GM12864 (cell line): ENCODE data around the gene RTEL1.
"Not testable (repeated sequence)": the region's sequence is repeated elsewhere in the genome, so short reads cannot be mapped to it uniquely, and the experiment has no call there.

Experiments used
- DNase-seq: peaks from one replicate; pipeline ENCODE4 v3.0.0-alpha.2; 2011; ENCODE audit warnings: low read depth
- H3K4me3 ChIP-seq: 2 replicates; pipeline ENCODE4 v1.5.1; 2011; ENCODE audit warnings: mild to moderate bottlenecking, low read depth, low read length, control low read depth
- TF ChIP-seq, protein P1 (sequence below): IDR thresholded peaks from 2 replicates; pipeline ENCODE4 v1.5.1; 2011; ENCODE audit warnings: low read depth, mild to moderate bottlenecking, moderate library complexity, low read length, control low read depth, inconsistent platforms; ENCODE audit errors: missing control alignments

The RTEL1 gene

DNA sequence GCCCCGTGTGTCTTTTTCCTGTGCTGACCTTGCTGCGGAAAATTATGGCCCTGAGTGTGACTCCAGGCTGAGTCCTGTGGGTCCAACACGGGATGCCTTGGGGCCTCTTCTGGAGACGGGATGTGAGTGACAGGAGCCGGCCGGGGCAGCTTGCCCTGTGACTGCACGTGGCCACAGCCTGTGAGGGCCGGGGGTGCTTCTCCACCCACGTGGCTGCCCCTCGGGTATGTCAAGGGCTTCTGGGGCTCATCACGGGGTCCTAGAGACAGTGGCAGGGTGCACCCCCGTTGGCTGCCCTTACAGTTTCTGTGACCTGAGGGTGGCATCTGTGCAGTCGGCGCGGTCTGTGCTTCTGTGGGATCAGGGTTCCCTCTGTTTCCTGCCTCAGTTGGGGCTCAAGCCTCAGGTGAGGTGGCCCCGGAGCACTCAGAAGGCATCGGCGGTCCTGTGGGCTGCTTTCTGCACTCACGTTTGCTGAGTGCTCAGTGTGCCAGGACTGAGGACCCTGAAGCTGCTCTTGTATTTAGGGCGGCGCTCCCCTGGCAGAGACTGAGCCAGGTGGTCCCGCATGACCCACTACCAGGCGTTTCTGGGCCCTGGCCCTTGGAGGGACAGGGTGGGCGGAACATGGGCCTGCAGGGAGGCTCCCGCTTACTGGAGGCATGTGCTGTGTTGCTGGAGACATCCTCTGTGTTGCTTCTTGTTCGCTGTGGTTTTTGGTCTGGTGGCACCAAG is 5.4 kb downstream of the RTEL1 start:
- no peak overlapping the region for H3K4me3 ChIP-seq
- no peak for DNase-seq
- TF ChIP-seq, protein P1, sequence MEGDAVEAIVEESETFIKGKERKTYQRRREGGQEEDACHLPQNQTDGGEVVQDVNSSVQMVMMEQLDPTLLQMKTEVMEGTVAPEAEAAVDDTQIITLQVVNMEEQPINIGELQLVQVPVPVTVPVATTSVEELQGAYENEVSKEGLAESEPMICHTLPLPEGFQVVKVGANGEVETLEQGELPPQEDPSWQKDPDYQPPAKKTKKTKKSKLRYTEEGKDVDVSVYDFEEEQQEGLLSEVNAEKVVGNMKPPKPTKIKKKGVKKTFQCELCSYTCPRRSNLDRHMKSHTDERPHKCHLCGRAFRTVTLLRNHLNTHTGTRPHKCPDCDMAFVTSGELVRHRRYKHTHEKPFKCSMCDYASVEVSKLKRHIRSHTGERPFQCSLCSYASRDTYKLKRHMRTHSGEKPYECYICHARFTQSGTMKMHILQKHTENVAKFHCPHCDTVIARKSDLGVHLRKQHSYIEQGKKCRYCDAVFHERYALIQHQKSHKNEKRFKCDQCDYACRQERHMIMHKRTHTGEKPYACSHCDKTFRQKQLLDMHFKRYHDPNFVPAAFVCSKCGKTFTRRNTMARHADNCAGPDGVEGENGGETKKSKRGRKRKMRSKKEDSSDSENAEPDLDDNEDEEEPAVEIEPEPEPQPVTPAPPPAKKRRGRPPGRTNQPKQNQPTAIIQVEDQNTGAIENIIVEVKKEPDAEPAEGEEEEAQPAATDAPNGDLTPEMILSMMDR = no peak

DNA sequence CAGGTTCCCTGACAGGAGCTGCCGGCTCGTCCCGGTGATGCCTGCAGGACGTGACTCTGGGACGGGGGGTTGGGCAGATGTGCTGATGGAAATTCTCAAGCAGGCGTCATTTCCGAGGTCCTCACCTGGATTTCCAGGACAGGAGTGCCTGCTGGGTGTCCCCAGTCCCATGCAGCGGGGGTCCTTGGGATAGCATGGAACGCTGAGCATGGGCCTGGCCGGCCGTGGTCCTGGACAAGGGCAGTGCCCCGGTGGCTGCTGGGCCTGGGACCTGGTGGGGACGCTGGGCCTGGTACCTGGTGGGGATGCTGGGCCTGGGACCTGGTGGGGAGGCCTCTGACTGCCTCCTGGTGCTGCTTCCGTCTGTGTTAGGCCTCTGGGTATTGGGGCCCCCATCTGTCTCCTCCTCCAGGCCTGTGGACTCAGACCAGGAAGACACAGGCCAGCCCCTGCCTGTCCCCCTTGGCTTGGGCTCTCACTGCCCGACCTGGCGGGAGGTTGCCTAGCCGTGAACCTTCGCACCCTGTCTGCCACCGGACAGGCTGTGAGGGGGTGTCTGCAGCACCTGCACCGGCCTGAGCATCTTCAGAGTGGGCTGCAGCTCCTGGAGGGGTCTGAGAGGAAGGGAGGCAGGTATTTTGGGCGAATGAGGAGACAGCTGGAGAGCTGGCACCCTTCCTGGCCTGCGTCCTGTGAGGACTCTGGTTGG is 6.2 kb downstream of the RTEL1 start:
- TF ChIP-seq, protein P1 = no peak
- H3K4me3 ChIP-seq = no peak overlapping the region
- DNase-seq = no peak

DNA sequence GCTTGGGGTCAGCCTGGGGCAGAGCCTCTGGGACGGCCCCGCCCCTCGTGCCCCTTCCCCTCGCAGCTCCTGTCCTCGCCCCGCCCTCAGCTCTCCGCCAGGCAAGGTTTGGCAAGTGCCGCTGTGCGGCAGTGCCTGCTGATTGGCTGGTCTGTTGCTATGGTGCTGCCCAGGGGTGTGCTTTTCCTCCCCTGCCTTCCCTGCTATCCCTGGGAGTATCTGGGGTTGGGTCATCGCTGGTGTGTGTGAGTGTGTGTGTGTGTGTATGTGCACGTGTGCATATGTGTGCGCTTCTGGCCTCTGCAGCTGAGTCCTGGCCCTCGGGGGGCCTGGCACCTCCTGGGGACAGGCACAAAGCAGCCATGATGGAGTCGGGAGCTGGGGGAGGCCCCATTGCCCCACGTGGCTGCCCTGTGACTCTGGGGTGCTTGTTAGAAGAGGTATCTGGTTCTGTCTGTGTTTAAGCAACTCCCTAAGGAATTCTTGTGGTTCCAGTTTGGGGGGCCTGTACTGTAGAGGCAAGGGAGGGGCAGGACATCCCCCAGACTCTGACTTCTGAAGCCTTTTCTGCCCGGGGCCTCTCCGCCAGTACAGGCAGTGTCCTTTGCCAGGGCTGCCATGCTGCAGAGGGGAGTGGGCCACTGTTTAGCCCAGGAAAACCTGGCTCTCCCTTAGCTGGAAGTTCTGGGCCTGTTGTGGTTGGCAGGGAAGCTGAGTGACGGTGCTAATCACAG is 6.9 kb downstream of the RTEL1 start:
- H3K4me3 ChIP-seq = no peak overlapping the region
- DNase-seq = no peak
- TF ChIP-seq, protein P1 = no peak

DNA sequence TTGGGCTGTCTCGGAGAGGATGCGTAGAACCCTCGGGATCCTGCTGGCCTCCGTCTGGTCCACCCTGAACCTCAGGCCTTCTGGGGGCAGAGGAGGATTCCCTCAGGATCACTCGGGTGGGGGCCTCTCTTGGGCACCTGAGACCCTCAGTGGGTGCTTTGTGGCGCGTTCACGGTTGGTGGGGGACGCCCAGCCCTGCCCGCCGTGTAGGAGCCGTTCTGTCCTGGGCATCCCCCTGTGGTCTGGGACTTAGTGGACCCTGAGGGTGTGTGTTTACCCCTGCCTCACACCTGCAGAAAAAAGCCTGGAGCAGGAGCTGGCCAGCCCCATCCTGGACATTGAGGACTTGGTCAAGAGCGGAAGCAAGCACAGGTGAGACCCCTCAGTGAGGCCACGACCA is 7.6 kb downstream of the RTEL1 start:
- no peak for DNase-seq
- no peak overlapping the region for H3K4me3 ChIP-seq
- TF ChIP-seq, protein P1 = no peak

DNA sequence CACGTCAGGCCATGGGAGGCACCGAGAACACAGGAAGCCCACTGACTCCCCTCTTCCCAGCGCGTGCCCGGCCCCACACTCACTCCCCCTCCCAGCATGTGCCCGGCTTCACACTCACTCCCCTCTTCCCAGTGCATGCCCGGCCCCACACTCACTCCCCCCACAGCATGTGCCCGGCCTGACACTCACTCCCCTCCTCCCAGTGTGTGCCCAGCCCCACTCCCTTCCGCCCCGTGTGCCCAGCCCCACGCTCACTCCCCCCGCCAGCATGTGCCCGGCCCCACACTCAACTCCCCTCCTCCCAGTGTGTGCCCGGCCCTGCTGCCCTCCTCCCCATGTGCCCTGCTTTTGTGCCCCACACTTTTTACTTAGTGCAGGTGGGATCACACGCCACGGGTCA is 9.7 kb downstream of the RTEL1 start:
- DNase-seq = no peak
- no peak overlapping the region for H3K4me3 ChIP-seq
- TF ChIP-seq, protein P1 = no peak

DNA sequence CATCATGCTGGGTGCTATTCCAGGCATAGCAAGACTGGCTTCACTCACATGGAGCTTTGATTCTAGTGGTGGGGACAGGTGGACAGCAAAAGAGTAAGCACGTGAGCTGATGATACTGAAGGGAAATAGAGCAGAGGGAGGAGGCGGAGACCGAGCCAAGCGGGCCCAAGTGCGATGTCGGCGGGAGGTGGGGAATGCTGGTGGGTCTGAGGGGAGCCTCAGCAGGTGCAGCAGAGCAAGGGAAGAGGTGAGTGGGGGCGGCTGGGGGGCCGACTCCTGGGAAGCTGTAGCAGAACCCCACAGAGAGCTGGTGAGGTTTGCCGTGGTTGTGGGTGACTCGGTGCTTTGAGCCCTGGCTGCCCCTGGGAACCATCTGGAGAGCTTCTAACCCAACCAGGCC is 10.2 kb downstream of the RTEL1 start:
- TF ChIP-seq, protein P1 = no peak

DNA sequence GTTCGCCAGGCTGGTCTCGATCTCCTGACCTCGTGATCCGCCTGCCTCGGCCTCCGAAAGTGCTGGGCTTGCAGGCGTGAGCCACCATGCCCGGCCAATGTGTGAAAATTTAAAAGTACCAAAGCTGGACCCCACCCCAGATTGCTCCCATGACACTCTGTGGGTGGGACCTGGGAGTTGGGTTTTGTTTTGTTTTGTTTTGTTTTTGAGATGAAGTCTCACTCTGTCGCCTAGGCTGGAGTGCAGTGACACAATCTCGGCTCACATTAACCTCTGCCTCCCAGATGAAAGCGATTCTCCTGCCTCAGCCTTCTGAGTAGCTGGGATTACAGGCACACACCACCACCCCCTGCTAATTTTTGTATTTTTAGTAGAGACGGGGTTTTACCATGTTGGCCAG is 13.6 kb downstream of the RTEL1 start:
- not testable (repeated sequence) for H3K4me3 ChIP-seq, DNase-seq

More for the DNA sequence above, 10.2 kb downstream of the RTEL1 start:
- H3K4me3 ChIP-seq = no peak overlapping the region
- DNase-seq = no peak
